NB4 (cell line): Measurements from ENCODE around the gene CFAP20.

ENCODE experiments used
- DNase-seq: peaks from one replicate; pipeline ENCODE4 v3.0.0; 2010; ENCODE audit warnings: low read depth
- H3K4me3 ChIP-seq: one replicate; pipeline ENCODE4 v1.5.1; 2011; ENCODE audit warnings: mild to moderate bottlenecking, low read depth, low read length, moderate library complexity
- CTCF ChIP-seq: IDR thresholded peaks from one replicate; pipeline ENCODE4 v1.5.1; 2012; ENCODE audit warnings: low read depth, low read length
- MYC ChIP-seq: IDR thresholded peaks from 2 replicates; pipeline ENCODE4 v1.6.1; 2011; ENCODE audit warnings: low read depth, low read length
- POLR2A ChIP-seq: IDR thresholded peaks from 2 replicates; pipeline ENCODE4 v1.6.1; 2011; ENCODE audit warnings: mild to moderate bottlenecking; ENCODE audit not compliant: insufficient read length; ENCODE audit errors: extremely low read depth
- TF ChIP-seq, protein P1 (sequence below): IDR thresholded peaks from 2 replicates; pipeline ENCODE4 v1.6.1; 2011; ENCODE audit warnings: low read depth, low read length

Gene CFAP20

GRCh38 chr16:58129097-58129936, at the start of gene CFAP20:
Gene CFAP20, minus strand, starts transcription at chr16:58129381. Its CDS starts 266 bp downstream, at chr16:58129115.
- peak within 1 kb of the TSS; percentile 96 for H3K4me3 ChIP-seq
- DNase-seq = peak; percentile 100
- peak; percentile 82 for TF ChIP-seq MYC
- no peak for TF ChIP-seq CTCF
- TF ChIP-seq, protein P1, sequence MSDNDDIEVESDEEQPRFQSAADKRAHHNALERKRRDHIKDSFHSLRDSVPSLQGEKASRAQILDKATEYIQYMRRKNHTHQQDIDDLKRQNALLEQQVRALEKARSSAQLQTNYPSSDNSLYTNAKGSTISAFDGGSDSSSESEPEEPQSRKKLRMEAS = peak; percentile 93
- peak; percentile 85 for TF ChIP-seq POLR2A

GRCh38 chr16:58177353-58177710, 48.2 kb upstream of the CFAP20 start:
- TF ChIP-seq, protein P1 = no peak
- no peak for TF ChIP-seq POLR2A
- no peak for TF ChIP-seq MYC
- TF ChIP-seq CTCF = no peak
- no peak overlapping the region for H3K4me3 ChIP-seq
- DNase-seq = no peak

DNA sequence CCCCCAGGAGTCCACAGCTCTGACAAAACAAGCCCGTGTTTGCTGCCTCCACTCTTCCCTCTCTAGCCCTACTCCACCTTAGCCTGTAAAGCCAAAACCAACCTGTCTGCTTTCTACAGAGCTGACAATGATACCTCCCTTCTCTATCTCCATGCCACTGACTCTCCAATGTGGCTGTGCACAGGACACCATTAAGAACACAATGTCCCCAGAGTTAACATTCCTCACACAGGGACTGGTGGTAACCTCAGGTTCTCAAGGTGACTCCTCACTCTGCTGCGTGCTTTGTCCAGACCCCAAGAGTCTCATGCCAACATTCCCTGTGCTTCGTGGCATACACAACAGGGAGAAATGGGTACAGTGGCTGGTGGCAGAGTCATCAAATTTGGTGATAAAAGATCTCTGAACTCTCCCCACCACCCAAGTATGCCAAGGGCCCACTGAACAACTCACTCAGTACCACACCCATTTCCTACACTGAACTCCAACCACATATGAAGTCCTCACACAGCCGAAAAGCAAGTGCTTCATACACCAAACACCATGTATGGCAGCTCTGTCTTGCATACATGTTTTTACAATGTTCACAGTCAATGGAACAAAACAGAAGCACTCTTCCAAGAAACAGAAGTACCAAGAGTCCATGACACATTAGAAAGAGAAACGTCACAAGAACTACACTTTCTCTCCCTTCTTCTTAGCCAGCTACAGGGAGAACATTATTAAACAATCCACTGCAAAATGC, 47.6 kb upstream of the CFAP20 start:
- no peak overlapping the region for H3K4me3 ChIP-seq
- TF ChIP-seq CTCF = no peak
- TF ChIP-seq, protein P1 = no peak
- no peak for TF ChIP-seq MYC
- TF ChIP-seq POLR2A = no peak
- no peak for DNase-seq

DNA sequence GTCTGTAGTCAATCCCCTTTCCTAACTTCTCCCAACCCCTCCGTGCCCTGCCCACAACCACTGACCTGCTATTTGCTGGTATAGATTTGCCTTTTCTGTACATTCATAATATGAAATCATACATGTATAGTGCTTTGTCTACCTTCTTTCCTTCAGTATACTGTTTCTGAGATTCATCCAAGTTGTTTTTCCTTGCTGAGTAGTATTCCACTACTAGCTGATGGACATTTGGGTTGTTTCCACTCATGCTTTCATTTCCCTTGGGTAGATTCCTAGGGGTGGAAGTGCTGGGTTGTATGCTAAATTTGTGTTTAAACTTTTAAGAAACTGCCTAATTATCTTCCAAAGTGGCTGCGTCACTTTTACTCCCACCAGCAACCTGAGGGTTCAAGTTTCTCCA, 41.0 kb upstream of the CFAP20 start:
- DNase-seq = no peak
- no peak overlapping the region for H3K4me3 ChIP-seq
- TF ChIP-seq MYC (no peak), POLR2A (no peak), CTCF (no peak)
- TF ChIP-seq, protein P1 = no peak

DNA sequence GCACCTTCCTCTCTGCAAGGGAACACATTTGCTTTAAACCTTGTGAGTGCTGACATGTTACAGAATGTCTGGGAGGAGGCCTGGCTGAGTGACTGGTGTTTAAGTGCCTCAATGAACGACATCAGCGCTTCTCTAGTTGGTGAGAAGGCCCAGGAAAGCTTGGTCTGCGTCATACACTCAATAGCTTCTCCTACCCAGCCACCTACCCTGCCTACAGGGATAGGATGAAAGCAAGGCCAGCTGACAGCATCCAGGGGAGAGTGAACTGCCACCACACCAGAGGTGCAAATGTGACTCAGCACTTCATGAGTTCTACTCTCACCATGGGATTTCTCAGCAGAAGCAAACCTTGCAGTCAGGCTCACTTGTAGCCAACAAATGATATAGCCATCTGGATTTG, 31.7 kb upstream of the CFAP20 start:
- H3K4me3 ChIP-seq = no peak overlapping the region
- no peak for TF ChIP-seq POLR2A
- TF ChIP-seq, protein P1 = no peak
- no peak for TF ChIP-seq CTCF
- no peak for TF ChIP-seq MYC
- no peak for DNase-seq
